ENCODE results near the gene MEIS1.

DNA sequence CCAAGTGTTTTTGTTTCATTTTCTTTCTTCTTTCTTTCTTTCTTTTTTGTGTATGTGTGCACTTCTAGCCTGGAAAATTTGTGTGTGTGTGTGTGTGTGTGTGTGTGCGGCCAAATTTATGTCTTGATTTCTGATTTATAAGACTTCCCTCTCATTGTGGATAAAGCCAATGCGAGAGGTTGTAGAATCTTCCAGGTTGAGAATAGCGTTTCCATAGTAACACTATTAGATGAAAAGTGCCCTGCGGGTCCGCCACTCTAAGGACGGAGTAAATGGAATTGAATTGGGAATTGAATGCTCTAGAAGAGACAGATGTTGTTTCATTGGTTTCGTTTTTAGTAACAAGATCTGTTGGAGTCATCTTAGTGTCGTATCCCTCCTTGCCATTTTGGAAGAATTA lies 81.6 kb downstream of the MEIS1 start:
- TF ChIP-seq EP300 (IDR thresholded peaks at IDR 0.05): no peak
- TF ChIP-seq, protein P1, sequence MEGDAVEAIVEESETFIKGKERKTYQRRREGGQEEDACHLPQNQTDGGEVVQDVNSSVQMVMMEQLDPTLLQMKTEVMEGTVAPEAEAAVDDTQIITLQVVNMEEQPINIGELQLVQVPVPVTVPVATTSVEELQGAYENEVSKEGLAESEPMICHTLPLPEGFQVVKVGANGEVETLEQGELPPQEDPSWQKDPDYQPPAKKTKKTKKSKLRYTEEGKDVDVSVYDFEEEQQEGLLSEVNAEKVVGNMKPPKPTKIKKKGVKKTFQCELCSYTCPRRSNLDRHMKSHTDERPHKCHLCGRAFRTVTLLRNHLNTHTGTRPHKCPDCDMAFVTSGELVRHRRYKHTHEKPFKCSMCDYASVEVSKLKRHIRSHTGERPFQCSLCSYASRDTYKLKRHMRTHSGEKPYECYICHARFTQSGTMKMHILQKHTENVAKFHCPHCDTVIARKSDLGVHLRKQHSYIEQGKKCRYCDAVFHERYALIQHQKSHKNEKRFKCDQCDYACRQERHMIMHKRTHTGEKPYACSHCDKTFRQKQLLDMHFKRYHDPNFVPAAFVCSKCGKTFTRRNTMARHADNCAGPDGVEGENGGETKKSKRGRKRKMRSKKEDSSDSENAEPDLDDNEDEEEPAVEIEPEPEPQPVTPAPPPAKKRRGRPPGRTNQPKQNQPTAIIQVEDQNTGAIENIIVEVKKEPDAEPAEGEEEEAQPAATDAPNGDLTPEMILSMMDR (IDR thresholded peaks at IDR 0.05): no peak
- no peak for TF ChIP-seq POLR2AphosphoS5 (IDR thresholded peaks at IDR 0.05)
- TF ChIP-seq POLR2A (IDR thresholded peaks at IDR 0.05): no peak

All from stomach (tissue), 4 donors.